ENCODE data around the gene OOSP1. TPM values are rescaled to one million over a fixed set of nuclear protein-coding genes. Genes with fewer than 3 reads are reported as not detected.
"Not testable (repeated sequence)": the region's sequence is repeated elsewhere in the genome, so short reads cannot be mapped to it uniquely, and the experiment has no call there.

The OOSP1 gene
- under 1 TPM in 2 of 5 donors, not detected in 3; 0.17 to 0.39 TPM for polyA plus RNA-seq (ENCODE audit: insufficient read depth in 1 of 5, insufficient read length in 5 of 5, low replicate concordance in 1 of 5)
- long read RNA-seq, donor 1, result 0 reads
- long read RNA-seq, donor 2, result 0 reads
- long read RNA-seq, donor 3, result 0 reads
- long read RNA-seq, donor 4, result 0 reads
- long read RNA-seq, donor 5, result 0 reads
- long read RNA-seq, donor 6, result 0 reads
- long read RNA-seq, donor 7, result 0 reads
- long read RNA-seq, donor 8, result 0 reads

GRCh38 chr11:59938132-59938531, at the start of gene OOSP1:
Gene OOSP1 (plus strand): TSS chr11:59938432. CDS start chr11:59938455, 23 bp downstream.
- no peak for DNase-seq

GRCh38 chr11:59891781-59892181, 46.5 kb upstream of the OOSP1 start:
- DNase-seq, result no peak

GRCh38 chr11:59894616-59895015, 43.6 kb upstream of the OOSP1 start:
- DNase-seq, result no peak

- DNase-seq, result no peak
Measured at GRCh38 chr11:59898046-59898445, 40.2 kb upstream of the OOSP1 start.

- DNase-seq, result no peak
Measured at GRCh38 chr11:59898650-59899049, 39.6 kb upstream of the OOSP1 start.

- no peak for DNase-seq
Measured at GRCh38 chr11:59899532-59899931, 38.7 kb upstream of the OOSP1 start.

- DNase-seq, result no peak
Measured at GRCh38 chr11:59900366-59901126, 37.7 kb upstream of the OOSP1 start.

- peak in 1 of 2 donors; percentile 4 for DNase-seq
Measured at GRCh38 chr11:59901306-59901705, 36.9 kb upstream of the OOSP1 start.

GRCh38 chr11:59903569-59903968, 34.7 kb upstream of the OOSP1 start:
- DNase-seq, result not testable (repeated sequence)

- no peak for DNase-seq
Measured at GRCh38 chr11:59918480-59918879, 19.8 kb upstream of the OOSP1 start.

- no peak for DNase-seq
Measured at GRCh38 chr11:59918987-59919589, 19.1 kb upstream of the OOSP1 start.

GRCh38 chr11:59923813-59924212, 14.4 kb upstream of the OOSP1 start:
- no peak for DNase-seq

GRCh38 chr11:59931688-59932087, 6.5 kb upstream of the OOSP1 start:
- DNase-seq, result no peak

GRCh38 chr11:59938718-59939117, 486 bp downstream of the OOSP1 start:
- no peak for DNase-seq

GRCh38 chr11:59939482-59939881, 1.2 kb downstream of the OOSP1 start:
- no peak for DNase-seq

- no peak for DNase-seq
Measured at GRCh38 chr11:59941091-59941490, 2.9 kb downstream of the OOSP1 start.

GRCh38 chr11:59943997-59944714, 5.9 kb downstream of the OOSP1 start:
- no peak for DNase-seq

- DNase-seq, result no peak
Measured at GRCh38 chr11:59944720-59945119, 6.5 kb downstream of the OOSP1 start.

GRCh38 chr11:59953463-59954218, 15.4 kb downstream of the OOSP1 start:
- DNase-seq, result no peak

GRCh38 chr11:59954219-59954847, 16.1 kb downstream of the OOSP1 start:
- DNase-seq, result no peak

GRCh38 chr11:59957094-59957493, 18.9 kb downstream of the OOSP1 start:
- DNase-seq, result no peak

Data from right lung (tissue), 10 donors.